CD14-positive monocyte (primary cell): Measurements from ENCODE around the gene GRN. TPM values are rescaled to one million over a fixed set of nuclear protein-coding genes. Genes with fewer than 3 reads are reported as not detected.
A peak's percentile ranks its signal among the peaks of the same experiment; 100 is the strongest.

Source experiments
- DNase-seq, 3 donors: peaks; one replicate each; pipeline ENCODE4 v3.0.0-alpha.2; 2011 to 2022
- H2AFZ ChIP-seq: 2 replicates; pipeline ENCODE4 v1.6.0; 2012; ENCODE audit warnings: mild to moderate bottlenecking, low read depth, low read length, inconsistent platforms; ENCODE audit not compliant: insufficient read depth, poor library complexity, severe bottlenecking
- H3K27ac ChIP-seq, 2 donors: 1 replicate in 1 of 2; 2 replicates in 1 of 2; pipeline ENCODE4 v1.5.1; 2012 to 2013; ENCODE audit warnings: low read length in 2 of 2, control low read depth in 1 of 2, inconsistent platforms in 1 of 2, low read depth in 1 of 2, mild to moderate bottlenecking in 1 of 2
- H3K27me3 ChIP-seq, 2 donors: one replicate each; pipeline versions ENCODE4 v1.6.0 to v1.6.1; 2011 to 2013; ENCODE audit warnings: low read length in 2 of 2; ENCODE audit not compliant: control insufficient read depth in 2 of 2, insufficient read depth in 2 of 2
- H3K36me3 ChIP-seq, 2 donors: replicated peaks in 1 of 2; 1 replicate in 1 of 2; 2 replicates in 1 of 2; pipeline versions ENCODE4 v1.5.1 to v1.6.1; 2012 to 2013; ENCODE audit warnings: low read length in 2 of 2, control low read depth in 1 of 2, inconsistent platforms in 1 of 2, mild to moderate bottlenecking in 1 of 2; ENCODE audit not compliant: insufficient read depth in 2 of 2, control insufficient read depth in 1 of 2
- H3K4me1 ChIP-seq, 2 donors: 1 replicate in 1 of 2; 2 replicates in 1 of 2; pipeline versions ENCODE4 v1.5.1 to v1.6.1; 2012 to 2013; ENCODE audit warnings: low read length in 2 of 2, control low read depth in 1 of 2, inconsistent platforms in 1 of 2, mild to moderate bottlenecking in 1 of 2, moderate library complexity in 1 of 2; ENCODE audit not compliant: insufficient read depth in 2 of 2, control insufficient read depth in 1 of 2
- H3K4me2 ChIP-seq: replicated peaks from 2 replicates; pipeline ENCODE3; 2012; ENCODE audit warnings: low read length, moderate library complexity, mild to moderate bottlenecking; ENCODE audit not compliant: poor library complexity, severe bottlenecking; ENCODE audit errors: extremely low read depth
- H3K4me3 ChIP-seq, 3 experiments: fragments of 200-600 bp in 1 of 3; sonication (generic) in 1 of 3; replicated peaks in 1 of 3; 1 replicate in 2 of 3; 2 replicates in 1 of 3; pipeline ENCODE4 v1.5.1; 2011 to 2013; ENCODE audit warnings: low read length in 3 of 3, mild to moderate bottlenecking in 3 of 3, control low read depth in 2 of 3, low read depth in 2 of 3, inconsistent platforms in 1 of 3, moderate library complexity in 1 of 3
- H3K79me2 ChIP-seq: 2 replicates; pipeline ENCODE4 v1.6.0; 2012; ENCODE audit warnings: mild to moderate bottlenecking, control low read depth, inconsistent platforms, low read length, moderate library complexity; ENCODE audit not compliant: insufficient read depth
- H3K9ac ChIP-seq: 2 replicates; pipeline ENCODE4 v1.6.0; 2017; ENCODE audit warnings: low read length, mild to moderate bottlenecking; ENCODE audit not compliant: insufficient read depth, poor library complexity, severe bottlenecking
- H3K9me3 ChIP-seq, 2 donors: replicated peaks in 1 of 2; 1 replicate in 1 of 2; 2 replicates in 1 of 2; pipeline versions ENCODE4 v1.5.1 to v1.6.1; 2012 to 2013; ENCODE audit warnings: low read length in 2 of 2, control low read depth in 1 of 2; ENCODE audit not compliant: control insufficient read depth in 1 of 2, insufficient read depth in 1 of 2
- H4K20me1 ChIP-seq: 2 replicates; pipeline ENCODE4 v1.6.0; 2012; ENCODE audit warnings: mild to moderate bottlenecking, low read length, control low read depth, moderate library complexity; ENCODE audit not compliant: insufficient read depth
- H3K27ac Mint-ChIP-seq, 7 donors: one replicate each; pipeline ENCODE4 v1.8.0; 2020; ENCODE audit warnings: mild to moderate bottlenecking in 7 of 7, mixed read lengths in 7 of 7, moderate library complexity in 6 of 7, inconsistent platforms in 2 of 7
- H3K27me3 Mint-ChIP-seq, 3 donors: one replicate each; pipeline ENCODE4 v1.8.0; 2021 to 2022; ENCODE audit warnings: low read depth in 3 of 3, mild to moderate bottlenecking in 3 of 3, mixed read lengths in 3 of 3, moderate library complexity in 3 of 3, inconsistent platforms in 1 of 3
- H3K36me3 Mint-ChIP-seq, 2 donors: one replicate each; pipeline ENCODE4 v1.8.0; 2020; ENCODE audit warnings: mixed read lengths in 2 of 2, inconsistent platforms in 1 of 2, mild to moderate bottlenecking in 1 of 2
- H3K4me1 Mint-ChIP-seq: one replicate; pipeline ENCODE4 v1.8.0; 2020; ENCODE audit warnings: mild to moderate bottlenecking, mixed read lengths
- H3K4me3 Mint-ChIP-seq, 2 donors: one replicate each; pipeline ENCODE4 v1.8.0; 2020; ENCODE audit warnings: mild to moderate bottlenecking in 2 of 2, mixed read lengths in 2 of 2, moderate library complexity in 1 of 2
- H3K9me3 Mint-ChIP-seq, 7 donors: one replicate each; pipeline ENCODE4 v1.8.0; 2020 to 2022; ENCODE audit warnings: mixed read lengths in 7 of 7, mild to moderate bottlenecking in 6 of 7, moderate library complexity in 6 of 7, inconsistent platforms in 2 of 7
- CTCF ChIP-seq: fragments of 200-600 bp; IDR thresholded peaks from one replicate; pipeline ENCODE4 v1.8.0; 2022; ENCODE audit warnings: antibody characterized with exemption, mild to moderate bottlenecking
- WGBS: methylation state at CpG from one replicate; pipeline ENCODE4 v1.1.5; 2013; ENCODE audit warnings: missing lambda C conversion rate; ENCODE audit not compliant: insufficient coverage; 5-methylcytosine and 5-hydroxymethylcytosine counted together
- intact Hi-C, 2 donors: fragments of 100-400 bp; cut with micrococcal nuclease; formaldehyde crosslinking; loops; one replicate each; pipeline versions ENCODE4 v1.15.0 to v1.15.1; 2023
- polyA plus RNA-seq, 3 donors: library from polyadenylated mRNA; depleted of rRNA in 1 of 3; unstranded in 2 of 3; stranded (reverse) in 1 of 3; fragments of 300-500 nt in 2 of 3; fragments of >200 nt in 1 of 3; fragmentation: Illumina TruSeq in 2 of 3; gene quantifications; 1 replicate in 2 of 3; 2 replicates in 1 of 3; pipeline ENCODE4 v1.2.3, GENCODE V29; 2012 to 2021

Gene GRN
- polyA plus RNA-seq, 3 donors = 1,303 to 1,960 (median 1,361) TPM

- peaks cover 0 to 6% (median 2%) of the 10 kb centered on the region in 7 donors for H3K9me3 Mint-ChIP-seq
- intact Hi-C loops = no loop called here
- WGBS = 86% methylated on average over 3 of the region's 5 CpGs
- no peak overlapping the region for H3K27ac ChIP-seq
- H2AFZ ChIP-seq = no peak overlapping the region
- no peak overlapping the region for H3K9ac ChIP-seq
- H3K36me3 ChIP-seq = no peaks in the 10 kb centered on the region
- peak overlapping the region in 1 of 7 donors; percentile 20 for H3K27ac Mint-ChIP-seq
- peaks cover 13 to 49% of the 10 kb centered on the region in 2 donors for H3K27me3 ChIP-seq
- H3K4me1 Mint-ChIP-seq = peaks cover 18% of the 10 kb centered on the region
- H3K4me1 ChIP-seq = peaks cover 12 to 15% of the 10 kb centered on the region in 2 donors
- peak overlapping the region in 1 of 2 donors; percentile 69 for H3K4me3 Mint-ChIP-seq
- H4K20me1 ChIP-seq = no peaks in the 10 kb centered on the region
- peak overlapping the region; percentile 71 for H3K4me2 ChIP-seq
- H3K4me3 ChIP-seq = no peak overlapping the region
- H3K36me3 Mint-ChIP-seq = peaks cover 0 to 4% of the 10 kb centered on the region in 2 donors
- TF ChIP-seq CTCF = no peak
- DNase-seq = no peak
- peaks cover 54 to 74% (median 59%) of the 10 kb centered on the region in 3 donors for H3K27me3 Mint-ChIP-seq
- no peaks in the 10 kb centered on the region for H3K9me3 ChIP-seq
- no peaks in the 10 kb centered on the region for H3K79me2 ChIP-seq
Measured at GRCh38 chr17:44309472-44309871, 35.6 kb upstream of the GRN start.

- no peak overlapping the region for H3K4me3 ChIP-seq
- Mint-ChIP-seq H3K36me3 (peaks cover 0 to 4% of the 10 kb centered on the region in 2 donors), H3K4me3 (peak overlapping the region in 1 of 2 donors; percentile 51), H3K9me3 (peaks cover 0 to 6% (median 2%) of the 10 kb centered on the region in 7 donors), H3K27me3 (peaks cover 58 to 76% (median 66%) of the 10 kb centered on the region in 3 donors), H3K27ac (no peak overlapping the region), H3K4me1 (peaks cover 22% of the 10 kb centered on the region)
- no peak overlapping the region for H2AFZ ChIP-seq
- no peaks in the 10 kb centered on the region for H3K79me2 ChIP-seq
- no peaks in the 10 kb centered on the region for H3K36me3 ChIP-seq
- no peak overlapping the region for H3K27ac ChIP-seq
- H3K9ac ChIP-seq = no peak overlapping the region
- intact Hi-C loops = no loop called here
- 91% methylated on average over 1 of the region's 2 CpGs for WGBS
- H3K27me3 ChIP-seq = peaks cover 18 to 55% of the 10 kb centered on the region in 2 donors
- no peaks in the 10 kb centered on the region for H3K9me3 ChIP-seq
- peaks cover 17 to 20% of the 10 kb centered on the region in 2 donors for H3K4me1 ChIP-seq
- no peak for DNase-seq
- no peaks in the 10 kb centered on the region for H4K20me1 ChIP-seq
- no peak overlapping the region for H3K4me2 ChIP-seq
- TF ChIP-seq CTCF = no peak
Measured at GRCh38 chr17:44310188-44310587, 34.9 kb upstream of the GRN start.
